CD4-positive, CD25-positive, alpha-beta regulatory T cell (primary cell): ENCODE data around the gene MYOCOS. TPM values are rescaled to one million over a fixed set of nuclear protein-coding genes. Genes with fewer than 3 reads are reported as not detected.

Experiments
- ATAC-seq, 2 donors: fragments of 150-1000 bp; cut with Tn5 transposase; one replicate each; pipeline ENCODE4 v1.10.0; 2021; ENCODE audit warnings: low read depth in 2 of 2, moderate number of reproducible peaks in 2 of 2, moderate library complexity in 1 of 2
- DNase-seq, 3 donors: peaks; one replicate each; pipeline versions ENCODE4 v3.0.0 to v3.0.0-alpha.2; 2012 to 2022; ENCODE audit warnings: mixed read lengths in 1 of 3
- H3K27ac ChIP-seq: one replicate; pipeline ENCODE4 v1.7.0; 2013; ENCODE audit warnings: mild to moderate bottlenecking, low read length; ENCODE audit not compliant: insufficient read depth, poor library complexity, severe bottlenecking
- H3K27me3 ChIP-seq: one replicate; pipeline ENCODE4 v1.7.0; 2013; ENCODE audit warnings: low read length; ENCODE audit not compliant: control insufficient read depth, insufficient read depth
- H3K36me3 ChIP-seq: one replicate; pipeline ENCODE4 v1.7.0; 2013; ENCODE audit warnings: mild to moderate bottlenecking, low read length, moderate library complexity; ENCODE audit not compliant: control insufficient read depth, insufficient read depth
- H3K4me1 ChIP-seq: 2 replicates; pipeline ENCODE4 v1.7.0; 2013; ENCODE audit warnings: mild to moderate bottlenecking, low read length; ENCODE audit not compliant: insufficient read depth, control insufficient read depth, poor library complexity, severe bottlenecking
- H3K4me3 ChIP-seq: one replicate; pipeline ENCODE4 v1.7.0; 2013; ENCODE audit warnings: low read depth, mild to moderate bottlenecking, low read length, moderate library complexity
- H3K9me3 ChIP-seq, 2 experiments: 1 replicate in 1 of 2; 2 replicates in 1 of 2; pipeline ENCODE4 v1.7.0; 2013; ENCODE audit warnings: low read length in 2 of 2, mild to moderate bottlenecking in 1 of 2, moderate library complexity in 1 of 2; ENCODE audit not compliant: control insufficient read depth in 2 of 2
- H3K27ac Mint-ChIP-seq, 3 donors: one replicate each; pipeline ENCODE4 v1.8.0; 2020 to 2022; ENCODE audit warnings: mild to moderate bottlenecking in 3 of 3, mixed read lengths in 3 of 3, moderate library complexity in 2 of 3
- H3K27me3 Mint-ChIP-seq: one replicate; pipeline ENCODE4 v1.8.0; 2022; ENCODE audit warnings: mild to moderate bottlenecking, mixed read lengths
- H3K36me3 Mint-ChIP-seq: one replicate; pipeline ENCODE4 v1.8.0; 2020; ENCODE audit warnings: mixed read lengths
- H3K4me1 Mint-ChIP-seq, 4 donors: one replicate each; pipeline ENCODE4 v1.8.0; 2020 to 2022; ENCODE audit warnings: mixed read lengths in 4 of 4, mild to moderate bottlenecking in 1 of 4
- H3K4me3 Mint-ChIP-seq, 4 donors: one replicate each; pipeline ENCODE4 v1.8.0; 2020 to 2022; ENCODE audit warnings: mild to moderate bottlenecking in 4 of 4, mixed read lengths in 4 of 4, moderate library complexity in 3 of 4
- H3K9me3 Mint-ChIP-seq, 7 donors: one replicate each; pipeline ENCODE4 v1.8.0; 2020 to 2022; ENCODE audit warnings: mixed read lengths in 7 of 7, mild to moderate bottlenecking in 3 of 7, moderate library complexity in 2 of 7
- polyA plus RNA-seq, 4 donors: library from polyadenylated mRNA; unstranded; fragments of 300-500 nt; fragmentation: Illumina TruSeq; gene quantifications; one replicate each; pipeline ENCODE4 v1.2.3, GENCODE V29; 2021
- total RNA-seq: library from RNA; stranded (reverse); gene quantifications from one replicate; pipeline ENCODE4 v1.2.3, GENCODE V29; 2022

Gene MYOCOS
- not detected for total RNA-seq
- not detected for polyA plus RNA-seq

- no peak for DNase-seq
- Histone ChIP-seq H3K27me3 (peaks cover 2% of the 10 kb centered on the region), H3K36me3 (no peaks in the 10 kb centered on the region), H3K4me1 (no peaks in the 10 kb centered on the region), H3K4me3 (no peak within 1 kb of the TSS), H3K9me3 (no peaks in the 10 kb centered on the region), H3K27ac (no peak within 1 kb of the TSS)
- ATAC-seq, result no peak
- Mint-ChIP-seq H3K36me3 (no peaks in the 10 kb centered on the region), H3K9me3 (no peaks in the 10 kb centered on the region), H3K4me1 (no peaks in the 10 kb centered on the region), H3K4me3 (no peak within 1 kb of the TSS), H3K27ac (no peak within 1 kb of the TSS), H3K27me3 (peaks cover 13% of the 10 kb centered on the region)
Measured at GRCh38 chr1:171622152-171622462, at the start of gene MYOCOS. Gene MYOCOS (plus strand): TSS chr1:171622243. CDS start chr1:171623884, 1,641 bp downstream.

DNA sequence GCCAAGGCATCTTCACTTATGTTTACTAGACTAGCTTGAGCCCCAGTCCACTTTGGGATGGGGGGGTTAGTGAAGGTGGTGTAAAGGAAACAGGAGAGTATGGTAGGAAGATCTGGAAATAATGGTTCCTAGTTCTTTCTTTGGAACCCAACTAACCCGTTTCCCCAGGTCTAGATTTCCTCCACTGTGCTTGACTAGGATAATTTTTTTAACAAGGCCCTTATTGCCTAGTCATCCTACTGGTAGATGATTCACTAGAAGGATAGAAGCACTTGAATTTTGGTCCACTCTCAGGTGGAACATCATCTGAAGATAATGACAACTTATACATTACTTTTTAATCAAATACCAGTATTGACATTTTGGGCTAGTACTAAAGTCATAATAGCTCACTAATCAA, 45.9 kb upstream of the MYOCOS start:
- DNase-seq (no peak), ATAC-seq (no peak)
- H3K27me3 Mint-ChIP-seq, result no peaks in the 10 kb centered on the region
- Histone ChIP-seq H3K27ac (no peak overlapping the region), H3K4me1 (no peaks in the 10 kb centered on the region), H3K27me3 (no peaks in the 10 kb centered on the region), H3K9me3 (no peaks in the 10 kb centered on the region), H3K36me3 (peaks cover 91% of the 10 kb centered on the region), H3K4me3 (no peak overlapping the region)
- no peak overlapping the region for H3K4me3 Mint-ChIP-seq
- H3K36me3 Mint-ChIP-seq, result peaks cover 46% of the 10 kb centered on the region
- no peak overlapping the region for H3K27ac Mint-ChIP-seq
- peaks cover 6 to 28% (median 11%) of the 10 kb centered on the region in 4 donors for H3K4me1 Mint-ChIP-seq
- no peaks in the 10 kb centered on the region for H3K9me3 Mint-ChIP-seq

- H3K4me1 Mint-ChIP-seq, result peaks cover 0 to 31% (median 17%) of the 10 kb centered on the region in 4 donors
- H3K9me3 ChIP-seq, result no peaks in the 10 kb centered on the region
- H3K36me3 Mint-ChIP-seq, result peaks cover 49% of the 10 kb centered on the region
- peaks cover 94% of the 10 kb centered on the region for H3K36me3 ChIP-seq
- DNase-seq (no peak), ATAC-seq (no peak)
- no peaks in the 10 kb centered on the region for H3K9me3 Mint-ChIP-seq
- no peaks in the 10 kb centered on the region for H3K4me1 ChIP-seq
- no peak overlapping the region for H3K27ac ChIP-seq
- H3K4me3 ChIP-seq, result no peak overlapping the region
- no peaks in the 10 kb centered on the region for H3K27me3 Mint-ChIP-seq
- H3K27ac Mint-ChIP-seq, result no peak overlapping the region
- no peak overlapping the region for H3K4me3 Mint-ChIP-seq
- no peaks in the 10 kb centered on the region for H3K27me3 ChIP-seq
Measured at GRCh38 chr1:171581226-171581625, 40.8 kb upstream of the MYOCOS start.

DNA sequence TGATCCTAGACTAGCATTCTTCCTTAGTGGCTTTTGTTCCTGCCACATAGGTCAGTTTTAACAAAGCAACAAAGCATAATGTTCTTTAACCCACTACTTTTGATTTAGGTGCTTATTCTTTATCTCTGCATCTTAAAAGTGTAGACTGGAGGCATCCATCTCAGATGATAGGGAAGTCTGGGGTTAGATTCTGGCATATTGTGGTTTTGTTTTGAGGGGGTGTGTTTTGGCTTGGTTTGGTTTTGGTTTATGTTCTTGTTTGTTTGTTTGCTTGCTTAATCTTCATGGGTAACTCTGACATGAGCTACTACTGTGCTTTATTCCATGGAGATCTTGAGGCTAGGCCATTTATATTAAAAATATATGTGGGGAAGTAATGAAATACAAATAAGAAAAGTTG, 40.3 kb upstream of the MYOCOS start:
- Histone ChIP-seq H3K36me3 (peaks cover 91% of the 10 kb centered on the region), H3K9me3 (no peaks in the 10 kb centered on the region), H3K4me3 (no peak overlapping the region), H3K27ac (no peak overlapping the region), H3K4me1 (no peaks in the 10 kb centered on the region), H3K27me3 (no peaks in the 10 kb centered on the region)
- Mint-ChIP-seq H3K4me1 (peaks cover 0 to 31% (median 17%) of the 10 kb centered on the region in 4 donors), H3K4me3 (no peak overlapping the region), H3K36me3 (peaks cover 48% of the 10 kb centered on the region), H3K9me3 (no peaks in the 10 kb centered on the region), H3K27me3 (no peaks in the 10 kb centered on the region), H3K27ac (peak overlapping the region in 2 of 3 donors; percentile 34 to 59)
- DNase-seq, result no peak
- ATAC-seq, result no peak

DNA sequence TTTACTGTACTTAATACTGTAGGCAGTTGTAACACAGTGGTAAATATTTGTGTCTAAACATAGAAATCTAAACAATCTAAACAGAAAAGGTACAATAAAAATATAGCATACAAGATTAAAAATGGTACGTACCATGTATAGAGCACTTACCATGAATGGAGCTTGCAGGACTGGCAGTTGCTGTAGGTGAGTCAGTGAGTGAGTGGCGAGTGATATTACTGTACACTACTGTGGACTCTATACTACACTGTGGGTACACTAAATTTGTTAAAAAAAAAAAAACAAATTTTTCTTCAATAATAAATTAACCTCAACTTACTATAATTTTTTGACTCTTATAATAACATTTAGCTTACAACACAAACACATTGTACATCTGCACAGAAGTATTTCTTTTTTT, 39.5 kb upstream of the MYOCOS start:
- no peaks in the 10 kb centered on the region for H3K9me3 Mint-ChIP-seq
- H3K27ac Mint-ChIP-seq, result no peak overlapping the region
- H3K36me3 Mint-ChIP-seq, result peaks cover 48% of the 10 kb centered on the region
- DNase-seq (no peak), ATAC-seq (no peak)
- H3K27me3 Mint-ChIP-seq, result no peaks in the 10 kb centered on the region
- H3K36me3 ChIP-seq, result peaks cover 91% of the 10 kb centered on the region
- no peaks in the 10 kb centered on the region for H3K4me1 ChIP-seq
- H3K27me3 ChIP-seq, result no peaks in the 10 kb centered on the region
- H3K9me3 ChIP-seq, result no peaks in the 10 kb centered on the region
- no peak overlapping the region for H3K4me3 Mint-ChIP-seq
- no peak overlapping the region for H3K4me3 ChIP-seq
- H3K27ac ChIP-seq, result no peak overlapping the region
- peaks cover 0 to 31% (median 17%) of the 10 kb centered on the region in 4 donors for H3K4me1 Mint-ChIP-seq

DNA sequence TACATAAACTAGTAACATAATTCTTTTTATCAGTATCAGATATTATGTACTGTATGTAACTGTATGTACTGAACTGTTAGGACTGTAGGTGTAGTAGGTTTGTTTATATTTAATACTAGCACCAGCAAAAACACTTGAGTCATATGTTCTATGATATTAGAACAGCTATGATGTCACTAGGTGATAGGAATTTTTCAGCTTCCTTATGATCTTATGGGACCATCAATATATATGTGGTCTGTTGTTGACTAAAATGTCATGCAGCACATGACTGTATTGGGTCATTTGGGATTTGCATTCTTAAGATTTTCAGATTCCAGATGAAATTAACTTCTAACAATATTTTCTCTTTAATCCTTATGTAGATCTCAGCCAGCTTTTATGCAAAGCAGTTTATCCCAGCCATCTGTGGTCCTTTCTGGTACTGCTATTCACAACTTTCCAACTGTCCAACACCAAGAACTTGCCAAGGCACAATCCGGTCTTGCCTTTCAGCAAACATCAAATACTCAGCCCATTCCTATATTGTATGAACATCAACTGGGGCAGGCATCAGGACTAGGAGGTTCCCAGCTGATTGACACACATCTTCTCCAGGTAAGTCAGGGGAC, 38.3 kb upstream of the MYOCOS start:
- Histone ChIP-seq H3K36me3 (peaks cover 91% of the 10 kb centered on the region), H3K27me3 (no peaks in the 10 kb centered on the region), H3K4me3 (no peak overlapping the region), H3K27ac (no peak overlapping the region), H3K4me1 (no peaks in the 10 kb centered on the region), H3K9me3 (no peaks in the 10 kb centered on the region)
- Mint-ChIP-seq H3K27me3 (no peaks in the 10 kb centered on the region), H3K27ac (peak overlapping the region in 1 of 3 donors; percentile 12), H3K36me3 (peaks cover 49% of the 10 kb centered on the region), H3K4me1 (peaks cover 0 to 31% (median 17%) of the 10 kb centered on the region in 4 donors), H3K4me3 (no peak overlapping the region), H3K9me3 (no peaks in the 10 kb centered on the region)
- no peak for DNase-seq
- ATAC-seq, result no peak

GRCh38 chr1:171585715-171586114, 36.3 kb upstream of the MYOCOS start:
- H3K4me3 ChIP-seq, result no peak overlapping the region
- peaks cover 91% of the 10 kb centered on the region for H3K36me3 ChIP-seq
- H3K27ac ChIP-seq, result no peak overlapping the region

DNA sequence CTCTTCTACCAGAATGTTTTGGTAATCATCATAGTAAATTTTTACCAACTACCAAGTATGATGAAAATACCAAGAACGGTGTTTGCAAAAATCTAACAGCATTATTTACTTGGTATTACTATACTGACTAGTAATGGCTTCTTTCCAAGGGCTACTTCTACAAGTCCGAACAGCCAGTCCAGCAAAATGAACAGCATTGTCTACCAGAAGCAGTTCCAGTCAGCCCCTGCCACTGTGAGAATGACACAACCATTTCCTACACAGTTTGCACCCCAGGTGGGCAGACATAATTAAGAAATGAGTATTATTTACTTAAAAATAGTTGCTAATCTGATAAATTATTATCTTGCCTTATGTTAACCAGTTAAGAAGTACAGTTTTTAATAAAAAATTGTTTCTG, 33.8 kb upstream of the MYOCOS start:
- no peak overlapping the region for H3K27ac ChIP-seq
- Mint-ChIP-seq H3K9me3 (peaks cover 0 to 1% (median 0%) of the 10 kb centered on the region in 7 donors), H3K27ac (no peak overlapping the region), H3K27me3 (no peaks in the 10 kb centered on the region), H3K4me1 (peaks cover 0 to 6% (median 3%) of the 10 kb centered on the region in 4 donors), H3K4me3 (no peak overlapping the region), H3K36me3 (peaks cover 67% of the 10 kb centered on the region)
- ATAC-seq (no peak), DNase-seq (no peak)
- H3K36me3 ChIP-seq, result peaks cover 91% of the 10 kb centered on the region
- no peaks in the 10 kb centered on the region for H3K27me3 ChIP-seq
- H3K4me1 ChIP-seq, result no peaks in the 10 kb centered on the region
- no peak overlapping the region for H3K4me3 ChIP-seq
- H3K9me3 ChIP-seq, result no peaks in the 10 kb centered on the region

More at GRCh38 chr1:171585715-171586114, 36.3 kb upstream of the MYOCOS start:
- no peak for ATAC-seq
- Mint-ChIP-seq H3K27ac (no peak overlapping the region), H3K36me3 (peaks cover 54% of the 10 kb centered on the region), H3K4me1 (peaks cover 4 to 22% (median 6%) of the 10 kb centered on the region in 4 donors), H3K9me3 (peaks cover 0 to 1% (median 0%) of the 10 kb centered on the region in 7 donors), H3K4me3 (no peak overlapping the region), H3K27me3 (no peaks in the 10 kb centered on the region)
- H3K4me1 ChIP-seq, result no peaks in the 10 kb centered on the region
- H3K9me3 ChIP-seq, result no peaks in the 10 kb centered on the region
- no peak for DNase-seq
- H3K27me3 ChIP-seq, result no peaks in the 10 kb centered on the region
